ENCODE results near the gene DAW1. TPM values are rescaled to one million over a fixed set of nuclear protein-coding genes. Genes with fewer than 3 reads are reported as not detected.

Gene DAW1
- total and polyA plus RNA-seq, 4 donors = not detected

DNA sequence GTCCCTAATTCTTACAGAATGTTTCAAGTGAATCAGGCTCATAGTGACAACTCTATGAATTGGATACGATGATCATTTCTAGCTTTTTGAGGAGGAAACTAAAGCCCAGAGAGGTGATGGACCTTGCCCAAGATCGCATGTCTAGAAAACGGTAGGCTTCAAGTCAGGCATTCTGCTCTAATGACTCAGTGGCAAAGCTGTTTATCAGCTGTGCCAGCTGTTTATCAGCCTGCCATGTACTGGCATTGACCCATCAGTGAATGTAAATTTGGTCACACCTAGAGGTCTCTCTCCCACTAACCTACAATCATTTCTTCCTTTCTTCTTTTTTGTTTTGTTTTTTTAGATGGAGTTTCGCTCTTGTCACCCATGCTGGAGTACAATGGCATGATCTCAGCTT, 6.1 kb upstream of the DAW1 start:
- DNase-seq (ENCODE audit: low spot score) = no peak
- no peak overlapping the region for H3K4me3 ChIP-seq (ENCODE audit: low read depth in 1 of 3, low read length in 3 of 3)
- no peak overlapping the region for H3K9ac ChIP-seq (ENCODE audit: low read depth in 1 of 2, low read length in 2 of 2)
- H3K27ac ChIP-seq (ENCODE audit: low read depth in 1 of 2, low read length in 2 of 2) = no peak overlapping the region
- 89% methylated on average over 4 of the region's 4 CpGs for WGBS
- no peaks in the 10 kb centered on the region for H3K9me3 ChIP-seq (ENCODE audit: control insufficient read depth in 4 of 4, low read length in 3 of 4)
- H3K27me3 ChIP-seq (ENCODE audit: control insufficient read depth in 4 of 4, insufficient read depth in 4 of 4, low read length in 3 of 4) = no peaks in the 10 kb centered on the region
- no peaks in the 10 kb centered on the region for H3K36me3 ChIP-seq (ENCODE audit: control insufficient read depth in 4 of 4, insufficient read depth in 3 of 4, low read depth in 1 of 4, low read length in 3 of 4)
- TF ChIP-seq HNF4A (conservative IDR thresholded peaks at IDR 0.05) (no peak), RAD21 (IDR thresholded peaks at IDR 0.05) (no peak), HNF4G (IDR thresholded peaks at IDR 0.05) (no peak), GABPA (IDR thresholded peaks at IDR 0.05 in 1 of 2, conservative IDR thresholded peaks at IDR 0.05 in 1 of 2) (no peak), SP1 (IDR thresholded peaks at IDR 0.05) (no peak), FOXA2 (IDR thresholded peaks at IDR 0.05) (no peak), YY1 (IDR thresholded peaks at IDR 0.05) (no peak), TAF1 (conservative IDR thresholded peaks at IDR 0.05) (no peak), FOXA1 (IDR thresholded peaks at IDR 0.05) (no peak), JUND (IDR thresholded peaks at IDR 0.05) (no peak), RXRA (IDR thresholded peaks at IDR 0.05) (no peak), NR2F2 (IDR thresholded peaks at IDR 0.05) (no peak), EGR1 (IDR thresholded peaks at IDR 0.05; ENCODE audit: low read depth in 2 of 2) (no peak)
- TF ChIP-seq, protein P1, sequence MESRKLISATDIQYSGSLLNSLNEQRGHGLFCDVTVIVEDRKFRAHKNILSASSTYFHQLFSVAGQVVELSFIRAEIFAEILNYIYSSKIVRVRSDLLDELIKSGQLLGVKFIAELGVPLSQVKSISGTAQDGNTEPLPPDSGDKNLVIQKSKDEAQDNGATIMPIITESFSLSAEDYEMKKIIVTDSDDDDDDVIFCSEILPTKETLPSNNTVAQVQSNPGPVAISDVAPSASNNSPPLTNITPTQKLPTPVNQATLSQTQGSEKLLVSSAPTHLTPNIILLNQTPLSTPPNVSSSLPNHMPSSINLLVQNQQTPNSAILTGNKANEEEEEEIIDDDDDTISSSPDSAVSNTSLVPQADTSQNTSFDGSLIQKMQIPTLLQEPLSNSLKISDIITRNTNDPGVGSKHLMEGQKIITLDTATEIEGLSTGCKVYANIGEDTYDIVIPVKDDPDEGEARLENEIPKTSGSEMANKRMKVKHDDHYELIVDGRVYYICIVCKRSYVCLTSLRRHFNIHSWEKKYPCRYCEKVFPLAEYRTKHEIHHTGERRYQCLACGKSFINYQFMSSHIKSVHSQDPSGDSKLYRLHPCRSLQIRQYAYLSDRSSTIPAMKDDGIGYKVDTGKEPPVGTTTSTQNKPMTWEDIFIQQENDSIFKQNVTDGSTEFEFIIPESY (IDR thresholded peaks at IDR 0.05) = no peak
- TF ChIP-seq, protein P2, sequence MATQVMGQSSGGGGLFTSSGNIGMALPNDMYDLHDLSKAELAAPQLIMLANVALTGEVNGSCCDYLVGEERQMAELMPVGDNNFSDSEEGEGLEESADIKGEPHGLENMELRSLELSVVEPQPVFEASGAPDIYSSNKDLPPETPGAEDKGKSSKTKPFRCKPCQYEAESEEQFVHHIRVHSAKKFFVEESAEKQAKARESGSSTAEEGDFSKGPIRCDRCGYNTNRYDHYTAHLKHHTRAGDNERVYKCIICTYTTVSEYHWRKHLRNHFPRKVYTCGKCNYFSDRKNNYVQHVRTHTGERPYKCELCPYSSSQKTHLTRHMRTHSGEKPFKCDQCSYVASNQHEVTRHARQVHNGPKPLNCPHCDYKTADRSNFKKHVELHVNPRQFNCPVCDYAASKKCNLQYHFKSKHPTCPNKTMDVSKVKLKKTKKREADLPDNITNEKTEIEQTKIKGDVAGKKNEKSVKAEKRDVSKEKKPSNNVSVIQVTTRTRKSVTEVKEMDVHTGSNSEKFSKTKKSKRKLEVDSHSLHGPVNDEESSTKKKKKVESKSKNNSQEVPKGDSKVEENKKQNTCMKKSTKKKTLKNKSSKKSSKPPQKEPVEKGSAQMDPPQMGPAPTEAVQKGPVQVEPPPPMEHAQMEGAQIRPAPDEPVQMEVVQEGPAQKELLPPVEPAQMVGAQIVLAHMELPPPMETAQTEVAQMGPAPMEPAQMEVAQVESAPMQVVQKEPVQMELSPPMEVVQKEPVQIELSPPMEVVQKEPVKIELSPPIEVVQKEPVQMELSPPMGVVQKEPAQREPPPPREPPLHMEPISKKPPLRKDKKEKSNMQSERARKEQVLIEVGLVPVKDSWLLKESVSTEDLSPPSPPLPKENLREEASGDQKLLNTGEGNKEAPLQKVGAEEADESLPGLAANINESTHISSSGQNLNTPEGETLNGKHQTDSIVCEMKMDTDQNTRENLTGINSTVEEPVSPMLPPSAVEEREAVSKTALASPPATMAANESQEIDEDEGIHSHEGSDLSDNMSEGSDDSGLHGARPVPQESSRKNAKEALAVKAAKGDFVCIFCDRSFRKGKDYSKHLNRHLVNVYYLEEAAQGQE (IDR thresholded peaks at IDR 0.05) = no peak
- TF ChIP-seq, protein P3, sequence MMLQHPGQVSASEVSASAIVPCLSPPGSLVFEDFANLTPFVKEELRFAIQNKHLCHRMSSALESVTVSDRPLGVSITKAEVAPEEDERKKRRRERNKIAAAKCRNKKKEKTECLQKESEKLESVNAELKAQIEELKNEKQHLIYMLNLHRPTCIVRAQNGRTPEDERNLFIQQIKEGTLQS (IDR thresholded peaks at IDR 0.05) = no peak
- TF ChIP-seq, protein P4, sequence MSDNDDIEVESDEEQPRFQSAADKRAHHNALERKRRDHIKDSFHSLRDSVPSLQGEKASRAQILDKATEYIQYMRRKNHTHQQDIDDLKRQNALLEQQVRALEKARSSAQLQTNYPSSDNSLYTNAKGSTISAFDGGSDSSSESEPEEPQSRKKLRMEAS (IDR thresholded peaks at IDR 0.05) = no peak
- TF ChIP-seq, protein P5, sequence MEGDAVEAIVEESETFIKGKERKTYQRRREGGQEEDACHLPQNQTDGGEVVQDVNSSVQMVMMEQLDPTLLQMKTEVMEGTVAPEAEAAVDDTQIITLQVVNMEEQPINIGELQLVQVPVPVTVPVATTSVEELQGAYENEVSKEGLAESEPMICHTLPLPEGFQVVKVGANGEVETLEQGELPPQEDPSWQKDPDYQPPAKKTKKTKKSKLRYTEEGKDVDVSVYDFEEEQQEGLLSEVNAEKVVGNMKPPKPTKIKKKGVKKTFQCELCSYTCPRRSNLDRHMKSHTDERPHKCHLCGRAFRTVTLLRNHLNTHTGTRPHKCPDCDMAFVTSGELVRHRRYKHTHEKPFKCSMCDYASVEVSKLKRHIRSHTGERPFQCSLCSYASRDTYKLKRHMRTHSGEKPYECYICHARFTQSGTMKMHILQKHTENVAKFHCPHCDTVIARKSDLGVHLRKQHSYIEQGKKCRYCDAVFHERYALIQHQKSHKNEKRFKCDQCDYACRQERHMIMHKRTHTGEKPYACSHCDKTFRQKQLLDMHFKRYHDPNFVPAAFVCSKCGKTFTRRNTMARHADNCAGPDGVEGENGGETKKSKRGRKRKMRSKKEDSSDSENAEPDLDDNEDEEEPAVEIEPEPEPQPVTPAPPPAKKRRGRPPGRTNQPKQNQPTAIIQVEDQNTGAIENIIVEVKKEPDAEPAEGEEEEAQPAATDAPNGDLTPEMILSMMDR (IDR thresholded peaks at IDR 0.05; ENCODE audit: low read depth, low read length, missing input control) = no peak
- no peaks in the 10 kb centered on the region for H3K4me1 ChIP-seq (ENCODE audit: control insufficient read depth in 4 of 4, insufficient read depth in 4 of 4, low read length in 3 of 4)
